HCT116 (cell line): ENCODE results near the gene XRCC2. TPM values are rescaled to one million over a fixed set of nuclear protein-coding genes. Genes with fewer than 3 reads are reported as not detected.

ENCODE experiments used
- ATAC-seq: fragments of 200-7000 bp; cut with Tn5 transposase; 2 replicates; pipeline ENCODE4 v1.9.1; 2020; ENCODE audit warnings: mild to moderate bottlenecking, moderate library complexity
- BruUV-seq: library from RNA; stranded (reverse); fragments of 400-500 nt; replicated peaks from 2 replicates; lab custom pipeline; 2021; lab: Mats Ljungman, UMichigan
- CTCF ChIA-PET: fragments of 300-600 bp; sonication (Branson Sonifier 250); formaldehyde crosslinking; loops from one replicate; lab custom pipeline; 2021; ENCODE audit warnings: antibody characterized with exemption; lab: Charles Lee
- POLR2A ChIA-PET: fragments of 300-600, 350-600 bp; sonication (Branson Sonifier 250); formaldehyde crosslinking; loops from one replicate; lab custom pipeline; 2021; ENCODE audit warnings: antibody characterized with exemption; lab: Charles Lee
- RAD21 ChIA-PET, 2 experiments: fragments of 300-600 bp; sonication (Branson Sonifier 250); formaldehyde crosslinking; loops; one replicate each; lab custom pipeline; 2023; ENCODE audit warnings: low total read pairs in 2 of 2; ENCODE audit not compliant: uncharacterized antibody in 2 of 2, unreplicated experiment in 2 of 2, low non-redundant PET in 1 of 2; lab: Charles Lee
- DNase-seq: peaks from one replicate; pipeline ENCODE4 v3.0.0-alpha.2; 2010; ENCODE audit warnings: low read depth, low spot score
- H2AFZ ChIP-seq: fragments of 200-600 bp; shearing (Covaris generic), sonication (generic); 2 replicates; pipeline ENCODE4 v1.6.1; 2017; ENCODE audit warnings: low read depth, mixed run types, mixed read lengths, antibody characterized with exemption, low read length; ENCODE audit not compliant: poor library complexity, severe bottlenecking
- H3K27ac ChIP-seq: 2 replicates; pipeline ENCODE4 v1.5.1; 2012; ENCODE audit warnings: low read depth, low read length
- H3K27me3 ChIP-seq: fragments of 200-600 bp; sonication (generic); 2 replicates; pipeline ENCODE4 v1.6.1; 2016; ENCODE audit warnings: mixed run types, low read length, mixed read lengths; ENCODE audit not compliant: insufficient read depth
- H3K36me3 ChIP-seq, 2 experiments: fragments of 200-500 bp in 1 of 2; fragments of 200-600 bp in 1 of 2; sonication (Bioruptor generic) in 1 of 2; sonication (generic) in 1 of 2; 2 replicates each; pipeline versions ENCODE4 v1.5.1 to v1.6.1; 2014 to 2016; ENCODE audit warnings: low read length in 2 of 2, inconsistent platforms in 1 of 2, mixed read lengths in 1 of 2, mixed run types in 1 of 2; ENCODE audit not compliant: insufficient read depth in 2 of 2, control insufficient read depth in 1 of 2
- H3K4me1 ChIP-seq, 2 experiments: fragments of 200-600 bp in 1 of 2; sonication (generic) in 1 of 2; 2 replicates each; pipeline versions ENCODE4 v1.5.1 to v1.6.1; 2012 to 2017; ENCODE audit warnings: low read length in 2 of 2, inconsistent platforms in 1 of 2, mild to moderate bottlenecking in 1 of 2, mixed read lengths in 1 of 2, mixed run types in 1 of 2, moderate library complexity in 1 of 2; ENCODE audit not compliant: insufficient read depth in 2 of 2, control insufficient read depth in 1 of 2
- H3K4me2 ChIP-seq: fragments of 200-600 bp; sonication (generic); 2 replicates; pipeline ENCODE4 v1.6.1; 2017; ENCODE audit warnings: mixed run types, low read length, mixed read lengths
- H3K4me3 ChIP-seq, 2 experiments: fragments of 200-600 bp in 1 of 2; sonication (generic) in 1 of 2; replicated peaks in 1 of 2; 2 replicates each; pipeline ENCODE4 v1.5.1; 2011 to 2016; ENCODE audit warnings: low read length in 2 of 2, control low read depth in 1 of 2, low read depth in 1 of 2, mild to moderate bottlenecking in 1 of 2, mixed read lengths in 1 of 2, mixed run types in 1 of 2
- H3K79me2 ChIP-seq: fragments of 200-600 bp; sonication (generic); 2 replicates; pipeline ENCODE4 v1.6.1; 2017; ENCODE audit warnings: mild to moderate bottlenecking, mixed run types, low read length, moderate library complexity, mixed read lengths; ENCODE audit not compliant: insufficient read depth
- H3K9ac ChIP-seq: fragments of 200-600 bp; sonication (generic); 2 replicates; pipeline ENCODE4 v1.6.1; 2016; ENCODE audit warnings: low read length, mixed read lengths
- H3K9me2 ChIP-seq: fragments of 200-600 bp; sonication (generic), shearing (Covaris generic); 2 replicates; pipeline ENCODE4 v1.6.1; 2017; ENCODE audit warnings: mixed run types, mild to moderate bottlenecking, moderate library complexity; ENCODE audit not compliant: insufficient read depth
- H3K9me3 ChIP-seq, 2 experiments: fragments of 200-500 bp in 1 of 2; fragments of 200-600 bp in 1 of 2; sonication (Bioruptor generic) in 1 of 2; sonication (generic) in 1 of 2; 2 replicates each; pipeline ENCODE4 v1.6.1; 2014 to 2017; ENCODE audit warnings: low read length in 2 of 2, mixed read lengths in 2 of 2, inconsistent platforms in 1 of 2, low read depth in 1 of 2, mild to moderate bottlenecking in 1 of 2, mixed run types in 1 of 2, moderate library complexity in 1 of 2; ENCODE audit not compliant: control insufficient read depth in 1 of 2, insufficient read depth in 1 of 2
- H4K20me1 ChIP-seq: fragments of 200-600 bp; sonication (generic), shearing (Covaris generic); 2 replicates; pipeline ENCODE4 v1.6.1; 2017; ENCODE audit warnings: mixed run types, mild to moderate bottlenecking, moderate library complexity; ENCODE audit not compliant: insufficient read depth
- EGR1 ChIP-seq: IDR thresholded peaks from 2 replicates; pipeline ENCODE4 v1.6.1; 2012; ENCODE audit warnings: low read depth
- EZH2phosphoT487 ChIP-seq: fragments of 200-600 bp; IDR thresholded peaks from 2 replicates; pipeline ENCODE4 v1.6.1; 2018; ENCODE audit warnings: antibody characterized with exemption, borderline replicate concordance
- FOSL1 ChIP-seq: IDR thresholded peaks from 2 replicates; pipeline ENCODE4 v1.6.1; 2012; ENCODE audit warnings: low read depth
- MAX ChIP-seq: IDR thresholded peaks from 2 replicates; pipeline ENCODE4 v1.6.1; 2012
- SIN3A ChIP-seq: IDR thresholded peaks from 2 replicates; pipeline ENCODE4 v1.6.1; 2012; ENCODE audit warnings: low read depth
- SRF ChIP-seq: IDR thresholded peaks from 2 replicates; pipeline ENCODE4 v1.6.1; 2012; ENCODE audit warnings: low read depth
- YY1 ChIP-seq: IDR thresholded peaks from 2 replicates; pipeline ENCODE4 v1.6.1; 2011; ENCODE audit warnings: low read length, low read depth, moderate library complexity, mild to moderate bottlenecking; ENCODE audit not compliant: insufficient replicate concordance; ENCODE audit errors: extremely low read depth
- ZBTB33 ChIP-seq: IDR thresholded peaks from 2 replicates; pipeline ENCODE4 v1.6.1; 2011; ENCODE audit warnings: mild to moderate bottlenecking, low read length, moderate library complexity; ENCODE audit not compliant: insufficient replicate concordance; ENCODE audit errors: extremely low read depth
- ZFX ChIP-seq: fragments of 450-650 bp; IDR thresholded peaks from 2 replicates; pipeline ENCODE4 v1.6.1; 2017
- intact Hi-C: fragments of 100-400 bp; cut with micrococcal nuclease; formaldehyde crosslinking; loops from 2 replicates; pipeline ENCODE4 v1.10.0; 2022
- total RNA-seq: library from RNA; stranded (reverse); gene quantifications from one replicate; pipeline ENCODE4 v1.2.1, GENCODE V29; 2021; ENCODE audit not compliant: unreplicated experiment
- TF ChIP-seq, protein P1 (sequence below): IDR thresholded peaks from 2 replicates; pipeline ENCODE4 v1.6.1; 2012; ENCODE audit warnings: low read depth
- TF ChIP-seq, protein P2 (sequence below): IDR thresholded peaks from 2 replicates; pipeline ENCODE4 v1.6.1; 2012

XRCC2 gene
- total RNA-seq, 1 experiment from 2014 or later: 14.8 TPM

- no peak for TF ChIP-seq ZBTB33
- no peak for TF ChIP-seq SRF
- TF ChIP-seq, protein P1, sequence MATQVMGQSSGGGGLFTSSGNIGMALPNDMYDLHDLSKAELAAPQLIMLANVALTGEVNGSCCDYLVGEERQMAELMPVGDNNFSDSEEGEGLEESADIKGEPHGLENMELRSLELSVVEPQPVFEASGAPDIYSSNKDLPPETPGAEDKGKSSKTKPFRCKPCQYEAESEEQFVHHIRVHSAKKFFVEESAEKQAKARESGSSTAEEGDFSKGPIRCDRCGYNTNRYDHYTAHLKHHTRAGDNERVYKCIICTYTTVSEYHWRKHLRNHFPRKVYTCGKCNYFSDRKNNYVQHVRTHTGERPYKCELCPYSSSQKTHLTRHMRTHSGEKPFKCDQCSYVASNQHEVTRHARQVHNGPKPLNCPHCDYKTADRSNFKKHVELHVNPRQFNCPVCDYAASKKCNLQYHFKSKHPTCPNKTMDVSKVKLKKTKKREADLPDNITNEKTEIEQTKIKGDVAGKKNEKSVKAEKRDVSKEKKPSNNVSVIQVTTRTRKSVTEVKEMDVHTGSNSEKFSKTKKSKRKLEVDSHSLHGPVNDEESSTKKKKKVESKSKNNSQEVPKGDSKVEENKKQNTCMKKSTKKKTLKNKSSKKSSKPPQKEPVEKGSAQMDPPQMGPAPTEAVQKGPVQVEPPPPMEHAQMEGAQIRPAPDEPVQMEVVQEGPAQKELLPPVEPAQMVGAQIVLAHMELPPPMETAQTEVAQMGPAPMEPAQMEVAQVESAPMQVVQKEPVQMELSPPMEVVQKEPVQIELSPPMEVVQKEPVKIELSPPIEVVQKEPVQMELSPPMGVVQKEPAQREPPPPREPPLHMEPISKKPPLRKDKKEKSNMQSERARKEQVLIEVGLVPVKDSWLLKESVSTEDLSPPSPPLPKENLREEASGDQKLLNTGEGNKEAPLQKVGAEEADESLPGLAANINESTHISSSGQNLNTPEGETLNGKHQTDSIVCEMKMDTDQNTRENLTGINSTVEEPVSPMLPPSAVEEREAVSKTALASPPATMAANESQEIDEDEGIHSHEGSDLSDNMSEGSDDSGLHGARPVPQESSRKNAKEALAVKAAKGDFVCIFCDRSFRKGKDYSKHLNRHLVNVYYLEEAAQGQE: no peak
- TF ChIP-seq, all 23 proteins: peak for 0
Measured at GRCh38 chr7:152664636-152665035, 11.3 kb downstream of the XRCC2 start (continued).

GRCh38 chr7:152663931-152664330 is 12.0 kb downstream of the XRCC2 start:
- intact Hi-C loops: no loop called here
- Histone ChIP-seq H2AFZ (no peak overlapping the region), H3K9ac (no peak overlapping the region), H3K79me2 (peaks cover 98% of the 10 kb centered on the region), H3K27me3 (no peaks in the 10 kb centered on the region), H3K4me2 (no peak overlapping the region), H4K20me1 (peaks cover 17% of the 10 kb centered on the region; the same call in 1 of the 2 replicates), H3K4me1 (no peaks in the 10 kb centered on the region), H3K9me2 (no peaks in the 10 kb centered on the region), H3K36me3 (peaks cover 9 to 25% of the 10 kb centered on the region in 2 experiments; a peak in 2 of 4 replicates), H3K27ac (no peak overlapping the region), H3K4me3 (no peak overlapping the region), H3K9me3 (no peaks in the 10 kb centered on the region)
- DNase-seq (no peak), ATAC-seq (0 out of 2 replicates have a peak, but pooled peaks have one; percentile 7)
- ChIA-PET CTCF (no interaction called here), RAD21 (no interaction called here), POLR2A (no interaction called here)
- BruUV-seq: no TSS peak
- TF ChIP-seq YY1 (no peak), ZBTB33 (no peak), MAX (no peak), ZFX (no peak), FOSL1 (no peak), EGR1 (no peak), EZH2phosphoT487 (no peak), SIN3A (no peak)
- TF ChIP-seq, protein P2, sequence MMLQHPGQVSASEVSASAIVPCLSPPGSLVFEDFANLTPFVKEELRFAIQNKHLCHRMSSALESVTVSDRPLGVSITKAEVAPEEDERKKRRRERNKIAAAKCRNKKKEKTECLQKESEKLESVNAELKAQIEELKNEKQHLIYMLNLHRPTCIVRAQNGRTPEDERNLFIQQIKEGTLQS: no peak
